Activated CD8-positive, alpha-beta T cell treated with anti-CD3 and anti-CD28 coated beads for 36 hours (primary cell): ENCODE data around the gene COA3. TPM values are rescaled to one million over a fixed set of nuclear protein-coding genes. Genes with fewer than 3 reads are reported as not detected.

ENCODE experiments used
- ATAC-seq: fragments of 200-7000 bp; cut with Tn5 transposase; one replicate; pipeline ENCODE4 v1.10.0; 2021; ENCODE audit warnings: mild to moderate bottlenecking, moderate library complexity
- CTCF ChIA-PET: fragments of 350-600 bp; sonication (Branson Sonifier 250); formaldehyde crosslinking; loops from one replicate; lab custom pipeline; 2021; ENCODE audit warnings: antibody characterized with exemption; lab: Charles Lee
- POLR2A ChIA-PET: fragments of 350-600 bp; sonication (Branson Sonifier 250); formaldehyde crosslinking; loops from one replicate; lab custom pipeline; 2021; ENCODE audit warnings: antibody characterized with exemption; lab: Charles Lee
- DNase-seq: peaks from one replicate; pipeline ENCODE4 v3.0.0-alpha.2; 2020
- H3K27ac Mint-ChIP-seq: one replicate; pipeline ENCODE4 v1.8.0; 2021; ENCODE audit warnings: mild to moderate bottlenecking, mixed read lengths
- H3K27me3 Mint-ChIP-seq: one replicate; pipeline ENCODE4 v1.8.0; 2021; ENCODE audit warnings: mixed read lengths
- H3K36me3 Mint-ChIP-seq: one replicate; pipeline ENCODE4 v1.8.0; 2021; ENCODE audit warnings: low read depth, mixed read lengths
- H3K4me1 Mint-ChIP-seq: one replicate; pipeline ENCODE4 v1.8.0; 2021; ENCODE audit warnings: low read depth, mixed read lengths
- H3K4me3 Mint-ChIP-seq: one replicate; pipeline ENCODE4 v1.8.0; 2021; ENCODE audit warnings: mild to moderate bottlenecking, moderate library complexity, mixed read lengths
- H3K9me3 Mint-ChIP-seq: one replicate; pipeline ENCODE4 v1.8.0; 2021; ENCODE audit warnings: mixed read lengths
- intact Hi-C: fragments of 100-400 bp; cut with micrococcal nuclease; formaldehyde crosslinking; loops from one replicate; pipeline ENCODE4 v1.10.0; 2022
- total RNA-seq, 2 experiments: library from RNA; stranded (reverse); gene quantifications; one replicate each; pipeline ENCODE4 v1.2.3, GENCODE V29; 2021
- TF ChIP-seq, protein P1 (sequence below): fragments of 200-600 bp; IDR thresholded peaks from one replicate; pipeline ENCODE4 v1.8.0; 2022; ENCODE audit warnings: antibody characterized with exemption, mild to moderate bottlenecking

COA3 gene
- total RNA-seq, 2 experiments from 2014 or later: 24.9 to 27.9 TPM

- ChIA-PET POLR2A (no interaction called here), CTCF (interaction anchor here (1.4 to 1.5 kb wide), 2 partner anchors 15 to 19 kb away, joined by 3 to 6 read pairs; partner anchors contain the start of gene COA3)
- Mint-ChIP-seq H3K27ac (no peak overlapping the region), H3K4me1 (peaks cover 26% of the 10 kb centered on the region), H3K4me3 (no peak overlapping the region), H3K9me3 (no peaks in the 10 kb centered on the region), H3K27me3 (peaks cover 23% of the 10 kb centered on the region), H3K36me3 (peaks cover 37% of the 10 kb centered on the region)
- intact Hi-C loops: no loop called here
- no peak for DNase-seq
- TF ChIP-seq, protein P1, sequence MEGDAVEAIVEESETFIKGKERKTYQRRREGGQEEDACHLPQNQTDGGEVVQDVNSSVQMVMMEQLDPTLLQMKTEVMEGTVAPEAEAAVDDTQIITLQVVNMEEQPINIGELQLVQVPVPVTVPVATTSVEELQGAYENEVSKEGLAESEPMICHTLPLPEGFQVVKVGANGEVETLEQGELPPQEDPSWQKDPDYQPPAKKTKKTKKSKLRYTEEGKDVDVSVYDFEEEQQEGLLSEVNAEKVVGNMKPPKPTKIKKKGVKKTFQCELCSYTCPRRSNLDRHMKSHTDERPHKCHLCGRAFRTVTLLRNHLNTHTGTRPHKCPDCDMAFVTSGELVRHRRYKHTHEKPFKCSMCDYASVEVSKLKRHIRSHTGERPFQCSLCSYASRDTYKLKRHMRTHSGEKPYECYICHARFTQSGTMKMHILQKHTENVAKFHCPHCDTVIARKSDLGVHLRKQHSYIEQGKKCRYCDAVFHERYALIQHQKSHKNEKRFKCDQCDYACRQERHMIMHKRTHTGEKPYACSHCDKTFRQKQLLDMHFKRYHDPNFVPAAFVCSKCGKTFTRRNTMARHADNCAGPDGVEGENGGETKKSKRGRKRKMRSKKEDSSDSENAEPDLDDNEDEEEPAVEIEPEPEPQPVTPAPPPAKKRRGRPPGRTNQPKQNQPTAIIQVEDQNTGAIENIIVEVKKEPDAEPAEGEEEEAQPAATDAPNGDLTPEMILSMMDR: no peak
- ATAC-seq: no peak
Observed at GRCh38 chr17:42778570-42778969, 19.9 kb downstream of the COA3 start.

GRCh38 chr17:42775534-42776098 is 22.9 kb downstream of the COA3 start:
- DNase-seq: no peak
- TF ChIP-seq, protein P1: no peak
- Mint-ChIP-seq H3K4me1 (peaks cover 24% of the 10 kb centered on the region), H3K36me3 (peaks cover 42% of the 10 kb centered on the region), H3K27ac (no peak overlapping the region), H3K27me3 (no peaks in the 10 kb centered on the region), H3K9me3 (no peaks in the 10 kb centered on the region), H3K4me3 (no peak overlapping the region)
- CTCF ChIA-PET: interaction anchor here (0.6 kb wide), 2 partner anchors 34 to 95 kb away, joined by 3 read pairs; no protein-coding TSS in a partner anchor
- ATAC-seq: no peak
- intact Hi-C loops: no loop called here
- POLR2A ChIA-PET: no interaction called here

- peak overlapping the region; percentile 98 for H3K4me3 Mint-ChIP-seq
- H3K27ac Mint-ChIP-seq: peak overlapping the region; percentile 95
- CTCF ChIA-PET: interaction anchor here (1.0 to 3.8 kb wide), 8 partner anchors 11 to 196 kb away, joined by 3 to 37 read pairs (median 7); partner anchors contain the start of genes BECN1, CNTD1, COA3 and PSMC3IP
- TF ChIP-seq, protein P1: no peak
- ATAC-seq (no peak), DNase-seq (no peak)
- no peaks in the 10 kb centered on the region for H3K9me3 Mint-ChIP-seq
- POLR2A ChIA-PET: interaction anchor here (0.7 to 3.0 kb wide), 12 partner anchors 9 to 232 kb away, joined by 3 to 22 read pairs (median 3); partner anchors contain the start of genes IFI35, PSMC3IP, RETREG3 and TUBG1
- H3K27me3 Mint-ChIP-seq: no peaks in the 10 kb centered on the region
- intact Hi-C loops: no loop called here
- H3K4me1 Mint-ChIP-seq: peaks cover 21% of the 10 kb centered on the region
- H3K36me3 Mint-ChIP-seq: peaks cover 35% of the 10 kb centered on the region
Observed at GRCh38 chr17:42774066-42774745, 24.3 kb downstream of the COA3 start.

GRCh38 chr17:42773290-42774035 is 25.0 kb downstream of the COA3 start, which contains the start of gene VPS25:
Gene VPS25 (plus strand): TSS chr17:42773449. CDS start chr17:42773476, 27 bp downstream.
- intact Hi-C loops: no loop called here

More at GRCh38 chr17:42773290-42774035, 25.0 kb downstream of the COA3 start, which contains the start of gene VPS25:
- H3K9me3 Mint-ChIP-seq: no peaks in the 10 kb centered on the region
- peak; percentile 79 for DNase-seq
- peak; percentile 96 for ATAC-seq
- TF ChIP-seq, protein P1: no peak
- H3K4me3 Mint-ChIP-seq: peak within 1 kb of the TSS; percentile 98
- ChIA-PET POLR2A (interaction anchor here (0.7 to 3.0 kb wide), 15 partner anchors 10 to 233 kb away, joined by 3 to 22 read pairs (median 3); partner anchors contain the start of genes BECN1, IFI35, PSMC3IP and RETREG3), CTCF (interaction anchor here (0.6 to 3.8 kb wide), 10 partner anchors 10 to 304 kb away, joined by 3 to 37 read pairs (median 5); partner anchors contain the start of genes BECN1, CNTD1, COA3 and PSMC3IP)
- H3K27ac Mint-ChIP-seq: peak within 1 kb of the TSS; percentile 95
- no peaks in the 10 kb centered on the region for H3K27me3 Mint-ChIP-seq
- peaks cover 30% of the 10 kb centered on the region for H3K36me3 Mint-ChIP-seq
- H3K4me1 Mint-ChIP-seq: peaks cover 21% of the 10 kb centered on the region
